Measurements from ENCODE around the gene AMHR2. TPM values are rescaled to one million over a fixed set of nuclear protein-coding genes. Genes with fewer than 3 reads are reported as not detected.
"Not testable (repeated sequence)": the region's sequence is repeated elsewhere in the genome, so short reads cannot be mapped to it uniquely, and the experiment has no call there.

Gene AMHR2
- total and polyA plus RNA-seq, 4 donors: 0.26 TPM; not detected in 3

DNA sequence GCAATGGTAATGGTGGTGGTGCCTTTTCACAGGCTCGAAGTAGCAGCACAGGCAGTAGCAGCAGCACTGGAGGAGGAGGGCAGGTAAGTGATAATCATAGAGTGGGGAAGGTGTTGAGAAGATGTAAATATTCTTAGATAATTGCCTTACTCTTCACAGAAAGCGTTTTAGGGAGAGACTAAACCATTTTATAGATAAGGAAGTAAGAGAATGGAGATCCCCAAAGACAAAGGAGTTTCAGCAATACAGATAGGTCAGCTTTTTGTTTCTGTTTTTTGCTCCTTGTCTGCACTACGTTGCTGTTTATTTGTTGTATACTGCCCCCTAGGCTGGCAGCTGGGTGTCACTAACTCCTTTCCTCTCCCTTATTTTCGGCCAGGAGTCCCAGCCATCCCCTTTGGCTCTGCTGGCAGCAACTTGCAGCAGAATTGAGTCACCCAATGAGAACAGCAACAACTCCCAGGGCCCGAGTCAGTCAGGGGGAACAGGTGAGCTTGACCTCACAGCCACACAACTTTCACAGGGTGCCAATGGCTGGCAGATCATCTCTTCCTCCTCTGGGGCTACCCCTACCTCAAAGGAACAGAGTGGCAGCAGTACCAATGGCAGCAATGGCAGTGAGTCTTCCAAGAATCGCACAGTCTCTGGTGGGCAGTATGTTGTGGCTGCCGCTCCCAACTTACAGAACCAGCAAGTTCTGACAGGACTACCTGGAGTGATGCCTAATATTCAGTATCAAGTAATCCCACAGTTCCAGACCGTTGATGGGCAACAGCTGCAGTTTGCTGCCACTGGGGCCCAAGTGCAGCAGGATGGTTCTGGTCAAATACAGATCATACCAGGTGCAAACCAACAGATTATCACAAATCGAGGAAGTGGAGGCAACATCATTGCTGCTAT lies 41.7 kb upstream of the AMHR2 start:
- Histone ChIP-seq H3K27ac (ENCODE audit: low read depth in 1 of 2, low read length in 2 of 2) (peak overlapping the region in 1 of 2 donors; percentile 82), H3K4me3 (ENCODE audit: low read length in 2 of 2) (peak overlapping the region in 1 of 2 donors; percentile 44), H3K9me3 (ENCODE audit: control insufficient read depth, low read length) (no peaks in the 10 kb centered on the region), H3K36me3 (ENCODE audit: control insufficient read depth in 1 of 2, insufficient read depth in 2 of 2, low read length in 1 of 2) (peaks cover 0 to 5% of the 10 kb centered on the region in 2 donors), H3K27me3 (ENCODE audit: control insufficient read depth in 1 of 2, insufficient read depth in 2 of 2, low read length in 1 of 2) (no peaks in the 10 kb centered on the region), H3K4me1 (ENCODE audit: control insufficient read depth in 1 of 2, insufficient read depth in 2 of 2, low read length in 2 of 2) (peaks cover 0 to 4% of the 10 kb centered on the region in 2 donors)
- ATAC-seq (ENCODE audit: low FRiP score) (no peak), DNase-seq (peak; percentile 73 to 76)
- 30 to 34% methylated on average over 9 of the region's 9 CpGs for WGBS, 2 donors
- intact Hi-C loops (cut with DNase I): no loop called here

DNA sequence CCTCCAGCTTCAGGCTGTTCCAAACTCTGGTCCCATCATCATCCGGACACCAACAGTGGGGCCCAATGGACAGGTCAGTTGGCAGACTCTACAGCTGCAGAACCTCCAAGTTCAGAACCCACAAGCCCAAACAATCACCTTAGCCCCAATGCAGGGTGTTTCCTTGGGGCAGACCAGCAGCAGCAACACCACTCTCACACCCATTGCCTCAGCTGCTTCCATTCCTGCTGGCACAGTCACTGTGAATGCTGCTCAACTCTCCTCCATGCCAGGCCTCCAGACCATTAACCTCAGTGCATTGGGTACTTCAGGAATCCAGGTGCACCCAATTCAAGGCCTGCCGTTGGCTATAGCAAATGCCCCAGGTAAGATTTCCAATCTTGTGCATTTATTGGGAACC lies 40.4 kb upstream of the AMHR2 start:
- DNase-seq (no peak), ATAC-seq (ENCODE audit: low FRiP score) (no peak)
- 67 to 71% methylated on average over 2 of the region's 2 CpGs for WGBS, 2 donors
- H3K27me3 ChIP-seq (ENCODE audit: control insufficient read depth in 1 of 2, insufficient read depth in 2 of 2, low read length in 1 of 2): no peaks in the 10 kb centered on the region
- H3K4me1 ChIP-seq (ENCODE audit: control insufficient read depth in 1 of 2, insufficient read depth in 2 of 2, low read length in 2 of 2): peaks cover 0 to 4% of the 10 kb centered on the region in 2 donors
- H3K36me3 ChIP-seq (ENCODE audit: control insufficient read depth in 1 of 2, insufficient read depth in 2 of 2, low read length in 1 of 2): peaks cover 0 to 5% of the 10 kb centered on the region in 2 donors
- no peak overlapping the region for H3K27ac ChIP-seq (ENCODE audit: low read depth in 1 of 2, low read length in 2 of 2)
- intact Hi-C loops (cut with DNase I): no loop called here
- H3K9me3 ChIP-seq (ENCODE audit: control insufficient read depth, low read length): no peaks in the 10 kb centered on the region
- peak overlapping the region in 1 of 2 donors; percentile 36 for H3K4me3 ChIP-seq (ENCODE audit: low read length in 2 of 2)

DNA sequence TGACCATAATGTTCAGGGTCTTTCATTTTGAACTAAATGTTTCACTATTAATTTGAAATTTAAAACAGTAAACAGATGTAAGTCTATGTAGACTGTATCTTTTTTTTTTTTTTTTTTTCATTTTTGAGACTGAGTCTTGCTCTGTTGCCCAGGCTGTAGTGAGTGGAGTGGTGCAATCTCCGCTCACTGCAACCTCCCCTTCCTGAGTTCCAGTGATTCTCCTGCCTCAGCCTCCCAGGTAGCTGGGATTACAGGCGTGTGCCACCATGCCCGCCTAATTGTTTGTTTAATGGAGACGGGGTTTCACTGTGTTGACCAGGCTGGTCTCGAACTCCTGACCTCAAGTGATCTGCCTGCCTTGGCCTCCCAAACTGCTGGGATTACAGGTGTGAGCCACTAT lies 37.3 kb upstream of the AMHR2 start:
- DNase-seq: peak in 1 of 2 donors; percentile 11
- H3K9me3 ChIP-seq (ENCODE audit: control insufficient read depth, low read length); H3K27ac ChIP-seq (ENCODE audit: low read depth in 1 of 2, low read length in 2 of 2); ATAC-seq (ENCODE audit: low FRiP score); intact Hi-C loops (cut with DNase I); H3K36me3 ChIP-seq (ENCODE audit: control insufficient read depth in 1 of 2, insufficient read depth in 2 of 2, low read length in 1 of 2); H3K27me3 ChIP-seq (ENCODE audit: control insufficient read depth in 1 of 2, insufficient read depth in 2 of 2, low read length in 1 of 2); H3K4me1 ChIP-seq (ENCODE audit: control insufficient read depth in 1 of 2, insufficient read depth in 2 of 2, low read length in 2 of 2): not testable (repeated sequence)
- 87 to 88% methylated on average over 5 of the region's 5 CpGs for WGBS, 2 donors
- peak overlapping the region; percentile 23 to 44 for H3K4me3 ChIP-seq (ENCODE audit: low read length in 2 of 2)

DNA sequence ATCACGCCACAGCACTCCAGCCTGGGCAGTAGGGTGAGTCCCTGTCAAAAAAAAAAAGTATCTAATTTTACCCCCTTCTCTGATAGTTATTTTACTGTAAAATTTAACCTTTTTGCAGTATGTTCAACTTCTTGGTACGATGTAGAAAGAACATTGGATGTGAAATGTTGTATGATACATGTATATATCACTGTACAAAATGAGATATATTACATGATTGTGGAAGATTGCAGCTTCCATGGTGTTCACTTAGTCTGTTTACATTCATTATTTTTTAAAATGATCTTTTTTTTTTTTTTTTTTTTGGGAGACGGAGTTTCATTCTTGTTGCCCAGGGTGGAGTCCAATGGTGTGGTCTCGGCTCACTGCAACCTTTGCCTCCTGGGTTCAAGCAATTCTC lies 34.7 kb upstream of the AMHR2 start:
- no peaks in the 10 kb centered on the region for H3K9me3 ChIP-seq (ENCODE audit: control insufficient read depth, low read length)
- H3K27ac ChIP-seq (ENCODE audit: low read depth in 1 of 2, low read length in 2 of 2): no peak overlapping the region
- WGBS, 2 donors: 85 to 91% methylated on average over 4 of the region's 4 CpGs

DNA sequence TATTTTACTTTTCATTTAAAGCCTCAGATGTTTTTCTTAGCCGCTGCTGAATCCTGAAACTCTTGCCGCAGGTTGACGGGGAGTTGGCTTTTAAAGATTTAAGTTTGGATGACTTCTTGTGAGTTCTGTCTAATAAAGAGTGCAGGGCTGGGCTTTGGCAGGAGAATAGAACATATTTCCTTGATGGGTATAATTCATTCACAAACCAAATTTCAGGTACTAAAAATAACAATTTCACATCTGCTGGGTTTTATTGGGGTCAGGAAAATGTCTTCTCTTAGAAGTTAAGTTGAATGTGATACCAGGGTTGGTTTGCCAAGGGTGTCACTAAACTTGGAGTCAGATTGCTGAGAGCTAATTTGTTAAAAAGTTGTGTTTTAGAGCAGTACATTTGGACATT lies 34.0 kb upstream of the AMHR2 start:
- no peaks in the 10 kb centered on the region for H3K27me3 ChIP-seq (ENCODE audit: control insufficient read depth in 1 of 2, insufficient read depth in 2 of 2, low read length in 1 of 2)
- no peaks in the 10 kb centered on the region for H3K9me3 ChIP-seq (ENCODE audit: control insufficient read depth, low read length)
- no peak overlapping the region for H3K27ac ChIP-seq (ENCODE audit: low read depth in 1 of 2, low read length in 2 of 2)
- DNase-seq: no peak
- no peaks in the 10 kb centered on the region for H3K36me3 ChIP-seq (ENCODE audit: control insufficient read depth in 1 of 2, insufficient read depth in 2 of 2, low read length in 1 of 2)
- intact Hi-C loops (cut with DNase I): no loop called here
- WGBS, 2 donors: 21 to 30% methylated on average over 3 of the region's 3 CpGs
- no peak for ATAC-seq (ENCODE audit: low FRiP score)
- peak overlapping the region in 1 of 2 donors; percentile 34 for H3K4me3 ChIP-seq (ENCODE audit: low read length in 2 of 2)
- H3K4me1 ChIP-seq (ENCODE audit: control insufficient read depth in 1 of 2, insufficient read depth in 2 of 2, low read length in 2 of 2): no peaks in the 10 kb centered on the region

More for the DNA sequence above, 34.7 kb upstream of the AMHR2 start:
- ATAC-seq (ENCODE audit: low FRiP score) (no peak), DNase-seq (no peak)
- Histone ChIP-seq H3K27me3 (ENCODE audit: control insufficient read depth in 1 of 2, insufficient read depth in 2 of 2, low read length in 1 of 2) (no peaks in the 10 kb centered on the region), H3K36me3 (ENCODE audit: control insufficient read depth in 1 of 2, insufficient read depth in 2 of 2, low read length in 1 of 2) (no peaks in the 10 kb centered on the region), H3K4me1 (ENCODE audit: control insufficient read depth in 1 of 2, insufficient read depth in 2 of 2, low read length in 2 of 2) (no peaks in the 10 kb centered on the region), H3K4me3 (ENCODE audit: low read length in 2 of 2) (no peak overlapping the region)
- intact Hi-C loops (cut with DNase I): no loop called here

DNA sequence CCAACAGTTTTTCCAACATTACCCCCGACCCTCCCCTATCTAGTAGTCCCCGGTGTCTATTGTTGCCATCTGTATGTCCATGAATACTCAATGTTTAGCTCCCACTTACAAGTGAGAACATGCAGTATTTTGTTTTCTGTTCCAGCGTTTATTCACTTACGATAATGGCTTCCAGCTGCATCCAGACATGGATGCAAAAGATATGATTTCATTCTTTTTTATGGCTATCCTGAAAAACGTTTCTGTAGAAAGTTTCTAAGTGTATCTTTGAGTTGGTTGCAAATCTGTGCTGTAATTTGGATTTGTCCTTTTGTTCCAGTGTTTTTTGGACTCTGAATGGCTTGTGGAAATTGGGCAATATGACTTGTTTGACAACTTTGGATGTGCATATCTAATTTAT lies 31.9 kb upstream of the AMHR2 start:
- intact Hi-C loops (cut with DNase I): no loop called here
- no peaks in the 10 kb centered on the region for H3K9me3 ChIP-seq (ENCODE audit: control insufficient read depth, low read length)
- no peaks in the 10 kb centered on the region for H3K36me3 ChIP-seq (ENCODE audit: control insufficient read depth in 1 of 2, insufficient read depth in 2 of 2, low read length in 1 of 2)
- DNase-seq (no peak), ATAC-seq (ENCODE audit: low FRiP score) (no peak)
- H3K27me3 ChIP-seq (ENCODE audit: control insufficient read depth in 1 of 2, insufficient read depth in 2 of 2, low read length in 1 of 2): no peaks in the 10 kb centered on the region
- H3K4me3 ChIP-seq (ENCODE audit: low read length in 2 of 2): no peak overlapping the region
- H3K27ac ChIP-seq (ENCODE audit: low read depth in 1 of 2, low read length in 2 of 2): no peak overlapping the region
- H3K4me1 ChIP-seq (ENCODE audit: control insufficient read depth in 1 of 2, insufficient read depth in 2 of 2, low read length in 2 of 2): no peaks in the 10 kb centered on the region
- WGBS, 2 donors: 41% methylated on average over 5 of the region's 5 CpGs

DNA sequence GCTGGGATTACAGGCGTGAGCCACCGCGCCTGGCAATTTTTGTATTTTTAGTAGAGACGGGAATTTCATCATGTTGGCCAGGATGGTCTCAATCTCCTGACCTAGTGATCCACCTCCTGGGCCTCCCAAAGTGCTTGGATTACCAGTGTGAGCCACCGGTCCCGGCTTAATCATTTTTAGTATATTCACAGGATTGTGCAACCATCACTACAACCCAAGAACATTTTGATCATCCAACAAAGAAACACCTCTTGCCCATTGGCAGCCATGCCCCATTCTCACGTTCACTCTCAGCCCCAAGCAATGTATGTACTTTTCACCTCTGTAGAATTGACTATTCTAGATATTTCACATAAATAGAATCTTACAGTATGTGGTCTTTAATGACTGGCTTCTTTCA lies 23.8 kb upstream of the AMHR2 start:
- H3K27me3 ChIP-seq (ENCODE audit: control insufficient read depth in 1 of 2, insufficient read depth in 2 of 2, low read length in 1 of 2): no peaks in the 10 kb centered on the region
- H3K27ac ChIP-seq (ENCODE audit: low read depth in 1 of 2, low read length in 2 of 2): no peak overlapping the region
- H3K9me3 ChIP-seq (ENCODE audit: control insufficient read depth, low read length): no peaks in the 10 kb centered on the region
- no peak overlapping the region for H3K4me3 ChIP-seq (ENCODE audit: low read length in 2 of 2)
- no peaks in the 10 kb centered on the region for H3K4me1 ChIP-seq (ENCODE audit: control insufficient read depth in 1 of 2, insufficient read depth in 2 of 2, low read length in 2 of 2)
- H3K36me3 ChIP-seq (ENCODE audit: control insufficient read depth in 1 of 2, insufficient read depth in 2 of 2, low read length in 1 of 2): no peaks in the 10 kb centered on the region
- intact Hi-C loops (cut with DNase I): no loop called here
- no peak for ATAC-seq (ENCODE audit: low FRiP score)
- DNase-seq: no peak
- WGBS, 2 donors: 96% methylated on average over 7 of the region's 7 CpGs

DNA sequence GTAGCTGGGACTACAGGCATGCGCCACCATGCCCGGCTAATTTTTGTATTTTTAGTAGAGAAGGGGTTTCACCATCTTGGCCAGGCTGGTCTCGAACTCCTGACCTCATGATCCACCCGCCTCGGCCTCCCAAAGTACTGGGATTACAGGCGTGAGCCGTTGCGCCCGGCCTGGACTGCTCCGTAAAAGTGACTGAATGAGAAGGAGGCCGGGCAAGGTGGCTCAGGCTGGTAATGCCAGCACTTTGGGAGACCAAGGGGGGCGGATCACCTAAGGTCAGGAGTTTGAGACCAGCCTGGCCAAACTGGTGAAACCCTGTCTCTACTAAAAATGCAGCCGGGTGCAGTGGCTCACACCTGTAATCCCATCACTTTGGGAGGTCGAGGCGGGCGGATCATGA lies 21.3 kb upstream of the AMHR2 start:
- H3K4me1 ChIP-seq (ENCODE audit: control insufficient read depth in 1 of 2, insufficient read depth in 2 of 2, low read length in 2 of 2); H3K36me3 ChIP-seq (ENCODE audit: control insufficient read depth in 1 of 2, insufficient read depth in 2 of 2, low read length in 1 of 2); intact Hi-C loops (cut with DNase I); H3K27me3 ChIP-seq (ENCODE audit: control insufficient read depth in 1 of 2, insufficient read depth in 2 of 2, low read length in 1 of 2); H3K4me3 ChIP-seq (ENCODE audit: low read length in 2 of 2); H3K9me3 ChIP-seq (ENCODE audit: control insufficient read depth, low read length); H3K27ac ChIP-seq (ENCODE audit: low read depth in 1 of 2, low read length in 2 of 2); ATAC-seq (ENCODE audit: low FRiP score): not testable (repeated sequence)
- peak in 1 of 2 donors; percentile 40 for DNase-seq
- WGBS, 2 donors: 95 to 97% methylated on average over 16 of the region's 16 CpGs

DNA sequence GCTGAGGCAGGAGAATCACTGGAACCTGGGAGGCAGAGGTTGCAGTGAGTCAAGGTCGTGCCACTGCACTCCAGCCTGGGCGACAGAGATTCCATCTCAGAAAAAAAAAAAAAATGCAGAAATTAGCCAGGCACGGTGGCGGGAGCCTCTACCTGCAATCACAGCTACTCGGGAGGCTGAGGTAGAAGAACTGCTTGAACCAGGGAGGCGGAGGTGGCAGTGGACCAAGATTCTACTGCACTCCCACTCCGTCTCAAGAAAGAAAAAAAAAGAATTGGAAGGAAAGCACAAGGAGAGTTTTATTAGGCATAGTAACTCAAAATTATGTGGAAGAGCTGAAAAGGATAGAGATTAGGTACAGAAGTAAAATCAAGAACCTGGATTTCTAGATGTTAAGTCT lies 20.8 kb upstream of the AMHR2 start:
- Histone ChIP-seq H3K4me3 (ENCODE audit: low read length in 2 of 2) (no peak overlapping the region), H3K27me3 (ENCODE audit: control insufficient read depth in 1 of 2, insufficient read depth in 2 of 2, low read length in 1 of 2) (no peaks in the 10 kb centered on the region), H3K27ac (ENCODE audit: low read depth in 1 of 2, low read length in 2 of 2) (no peak overlapping the region), H3K9me3 (ENCODE audit: control insufficient read depth, low read length) (no peaks in the 10 kb centered on the region), H3K4me1 (ENCODE audit: control insufficient read depth in 1 of 2, insufficient read depth in 2 of 2, low read length in 2 of 2) (no peaks in the 10 kb centered on the region), H3K36me3 (ENCODE audit: control insufficient read depth in 1 of 2, insufficient read depth in 2 of 2, low read length in 1 of 2) (no peaks in the 10 kb centered on the region)
- 39 to 40% methylated on average over 7 of the region's 7 CpGs for WGBS, 2 donors
- intact Hi-C loops (cut with DNase I): no loop called here
- no peak for ATAC-seq (ENCODE audit: low FRiP score)
- DNase-seq: peak in 1 of 2 donors; percentile 52
